Vagina (tissue), 2 donors: ENCODE data around the gene PHLDB1. TPM values are rescaled to one million over a fixed set of nuclear protein-coding genes. Genes with fewer than 3 reads are reported as not detected.
"Not testable (repeated sequence)": the region's sequence is repeated elsewhere in the genome, so short reads cannot be mapped to it uniquely, and the experiment has no call there.

ENCODE experiments used
- DNase-seq, 2 donors: peaks; one replicate each; pipeline ENCODE4 v3.0.0-alpha.2; 2017; ENCODE audit errors: extremely low spot score in 2 of 2
- H3K27ac ChIP-seq: fragments of 200-600 bp; sonication (generic); one replicate; pipeline ENCODE4 v1.5.1; 2019
- H3K27me3 ChIP-seq: fragments of 200-600 bp; sonication (generic); one replicate; pipeline ENCODE4 v1.5.1; 2019
- H3K36me3 ChIP-seq, 2 donors: fragments of 200-600 bp; sonication (generic); one replicate each; pipeline ENCODE4 v1.5.1; 2017 to 2019
- H3K4me1 ChIP-seq: fragments of 200-600 bp; sonication (generic); one replicate; pipeline ENCODE4 v1.5.1; 2019
- H3K4me3 ChIP-seq, 2 donors: fragments of 200-600 bp; sonication (generic); 1 replicate in 1 of 2; 2 replicates in 1 of 2; pipeline ENCODE4 v1.5.1; 2016 to 2019
- H3K9me3 ChIP-seq: fragments of 200-600 bp; sonication (generic); one replicate; pipeline ENCODE4 v1.5.1; 2019
- POLR2A ChIP-seq, 2 donors: fragments of 450-650 bp; IDR thresholded peaks; one replicate each; pipeline ENCODE4 v1.6.1; 2017; ENCODE audit warnings: antibody characterized with exemption in 2 of 2, mild to moderate bottlenecking in 2 of 2, moderate library complexity in 2 of 2
- POLR2AphosphoS5 ChIP-seq, 2 donors: sonication (generic); formaldehyde crosslinking; IDR thresholded peaks; one replicate each; pipeline ENCODE4 v1.9.0; 2017; ENCODE audit warnings: antibody characterized with exemption in 2 of 2, mild to moderate bottlenecking in 2 of 2, low read depth in 1 of 2; ENCODE audit not compliant: insufficient read depth in 1 of 2
- intact Hi-C: fragments of 100-400 bp; cut with DNase I; formaldehyde crosslinking; loops from one replicate; pipeline ENCODE4 v1.15.1; 2023
- total RNA-seq: library from RNA; depleted of rRNA; stranded (reverse); fragments of >200 nt; gene quantifications from one replicate; pipeline ENCODE4 v1.2.3, GENCODE V29; 2016
- TF ChIP-seq, protein P1 (sequence below), 3 experiments: fragments of 450-650 bp in 2 of 3; fragments of 200-600 bp in 1 of 3; sonication (generic) in 1 of 3; IDR thresholded peaks; one replicate each; pipeline ENCODE4 v1.5.1; 2017 to 2019; ENCODE audit warnings: antibody characterized with exemption in 3 of 3, mild to moderate bottlenecking in 2 of 3, moderate library complexity in 2 of 3

PHLDB1 gene
- total RNA-seq, 1 donor from 2014 or later: 119 TPM

DNA sequence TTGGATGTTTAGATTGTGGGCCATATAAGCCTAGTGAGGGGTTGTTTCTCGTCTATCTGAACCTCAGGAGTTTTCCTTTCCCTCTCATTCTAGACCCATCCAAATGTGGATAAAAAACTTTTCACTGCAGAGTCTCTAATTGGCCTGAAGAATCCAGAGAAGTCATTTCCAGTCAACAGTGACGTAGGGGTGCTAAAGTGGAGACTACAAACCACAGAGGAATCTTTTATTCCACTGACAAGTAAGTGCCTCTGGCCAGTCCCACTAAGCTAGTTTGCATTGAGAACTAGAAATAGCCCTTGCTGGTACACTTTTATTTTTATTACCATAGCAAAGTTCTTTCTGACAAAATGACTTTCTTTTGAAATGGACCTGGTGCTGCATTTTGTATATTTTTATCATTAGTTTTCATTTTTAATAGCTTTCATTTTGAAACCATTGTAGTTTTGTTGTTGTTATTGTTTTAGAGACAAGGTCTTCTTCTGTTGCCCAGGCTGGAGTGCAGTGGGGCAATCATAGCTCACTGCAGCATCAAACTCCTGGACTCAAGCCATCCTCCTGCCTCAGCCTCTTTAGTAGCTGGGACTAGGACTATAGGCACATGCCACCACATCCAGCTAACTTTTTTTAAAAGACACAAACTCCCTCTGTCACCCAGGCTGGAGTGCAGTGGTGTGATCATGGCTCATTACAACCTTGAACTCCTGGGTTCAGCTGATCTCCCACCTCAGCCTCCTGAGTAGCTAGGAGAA lies 14.6 kb upstream of the PHLDB1 start:
- Histone ChIP-seq H3K9me3 (no peaks in the 10 kb centered on the region), H3K4me3 (no peak overlapping the region), H3K27me3 (no peaks in the 10 kb centered on the region), H3K36me3 (peaks cover 6 to 86% of the 10 kb centered on the region in 2 donors), H3K4me1 (peaks cover 11% of the 10 kb centered on the region), H3K27ac (no peak overlapping the region)
- TF ChIP-seq POLR2A (IDR thresholded peaks at IDR 0.05) (no peak), POLR2AphosphoS5 (IDR thresholded peaks at IDR 0.05; ENCODE audit: insufficient read depth in 1 of 2, low read depth in 1 of 2) (no peak)
- TF ChIP-seq, protein P1, sequence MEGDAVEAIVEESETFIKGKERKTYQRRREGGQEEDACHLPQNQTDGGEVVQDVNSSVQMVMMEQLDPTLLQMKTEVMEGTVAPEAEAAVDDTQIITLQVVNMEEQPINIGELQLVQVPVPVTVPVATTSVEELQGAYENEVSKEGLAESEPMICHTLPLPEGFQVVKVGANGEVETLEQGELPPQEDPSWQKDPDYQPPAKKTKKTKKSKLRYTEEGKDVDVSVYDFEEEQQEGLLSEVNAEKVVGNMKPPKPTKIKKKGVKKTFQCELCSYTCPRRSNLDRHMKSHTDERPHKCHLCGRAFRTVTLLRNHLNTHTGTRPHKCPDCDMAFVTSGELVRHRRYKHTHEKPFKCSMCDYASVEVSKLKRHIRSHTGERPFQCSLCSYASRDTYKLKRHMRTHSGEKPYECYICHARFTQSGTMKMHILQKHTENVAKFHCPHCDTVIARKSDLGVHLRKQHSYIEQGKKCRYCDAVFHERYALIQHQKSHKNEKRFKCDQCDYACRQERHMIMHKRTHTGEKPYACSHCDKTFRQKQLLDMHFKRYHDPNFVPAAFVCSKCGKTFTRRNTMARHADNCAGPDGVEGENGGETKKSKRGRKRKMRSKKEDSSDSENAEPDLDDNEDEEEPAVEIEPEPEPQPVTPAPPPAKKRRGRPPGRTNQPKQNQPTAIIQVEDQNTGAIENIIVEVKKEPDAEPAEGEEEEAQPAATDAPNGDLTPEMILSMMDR (IDR thresholded peaks at IDR 0.05): no peak
- intact Hi-C loops: no loop called here
- DNase-seq: no peak

DNA sequence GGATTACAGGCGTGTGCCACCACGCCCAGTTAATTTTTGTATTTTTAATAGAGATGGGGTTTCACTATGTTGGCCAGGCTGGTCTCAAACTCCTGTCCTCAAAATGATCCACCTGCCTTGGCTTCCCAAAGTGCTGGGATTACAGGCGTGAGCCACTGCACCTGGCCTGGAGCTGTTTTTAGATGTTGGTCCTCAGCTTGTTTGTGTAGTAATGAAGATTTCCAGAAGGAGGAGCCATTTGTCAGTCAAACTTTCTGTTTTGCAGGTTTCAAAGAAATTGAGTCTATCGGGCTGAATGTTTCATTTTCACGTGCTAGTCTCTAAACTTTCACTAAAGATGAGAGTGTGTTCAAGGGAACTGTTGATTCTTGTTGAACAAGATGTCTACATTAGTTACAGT lies 12.4 kb upstream of the PHLDB1 start:
- TF ChIP-seq, protein P1 (IDR thresholded peaks at IDR 0.05): peak in 2 of 3 experiments; percentile 23 to 61
- peak in 1 of 2 donors; percentile 49 for TF ChIP-seq POLR2AphosphoS5 (IDR thresholded peaks at IDR 0.05; ENCODE audit: insufficient read depth in 1 of 2, low read depth in 1 of 2)

DNA sequence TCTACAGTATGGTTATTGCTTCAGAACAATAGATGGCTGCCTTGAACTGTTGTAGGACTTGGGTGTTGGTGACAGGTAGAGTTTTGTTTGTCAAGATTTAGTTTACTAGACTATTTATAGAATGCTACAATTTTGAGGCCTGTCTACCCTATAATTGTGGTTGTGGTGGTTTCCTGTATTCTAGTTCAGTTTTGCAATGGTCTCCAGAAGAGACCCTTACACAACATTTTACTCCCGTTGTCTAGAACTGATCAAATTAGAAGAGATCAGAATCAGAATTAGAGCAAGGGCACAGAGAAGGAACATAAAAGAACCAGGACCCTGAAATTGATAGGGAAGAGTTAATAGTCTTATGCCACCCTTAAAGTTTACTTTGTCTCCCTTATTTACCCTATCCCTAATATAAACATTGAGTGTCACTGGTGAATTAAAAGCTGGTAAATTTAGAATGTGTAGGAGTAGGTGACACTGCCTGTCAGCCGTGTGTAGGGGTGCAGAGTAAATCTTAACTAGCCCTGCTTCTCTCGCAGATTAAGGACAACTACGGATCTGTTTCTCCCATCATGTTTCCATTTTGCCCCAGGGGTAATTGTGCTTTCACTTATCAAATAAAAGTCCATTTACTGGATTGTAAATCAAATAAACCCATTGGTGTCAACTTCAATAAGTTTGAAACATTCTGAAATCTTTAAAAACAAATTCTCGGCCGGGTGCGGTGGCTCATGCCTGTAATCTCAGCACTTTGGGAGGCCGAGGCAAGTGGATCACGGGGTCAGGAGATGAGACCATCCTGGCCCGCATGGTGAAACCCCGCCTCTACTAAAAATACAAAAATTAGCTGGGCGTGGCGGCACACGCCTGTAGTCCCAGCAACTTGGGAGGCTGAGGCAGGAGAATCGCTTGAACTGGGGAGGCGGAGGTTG lies 10.9 kb upstream of the PHLDB1 start:
- TF ChIP-seq POLR2A (IDR thresholded peaks at IDR 0.05) (no peak), POLR2AphosphoS5 (IDR thresholded peaks at IDR 0.05; ENCODE audit: insufficient read depth in 1 of 2, low read depth in 1 of 2) (no peak)
- TF ChIP-seq, protein P1 (IDR thresholded peaks at IDR 0.05): no peak
- Histone ChIP-seq H3K36me3 (peaks cover 0 to 85% of the 10 kb centered on the region in 2 donors), H3K9me3 (no peaks in the 10 kb centered on the region), H3K4me1 (peaks cover 11% of the 10 kb centered on the region), H3K27ac (peak overlapping the region; percentile 53), H3K27me3 (no peaks in the 10 kb centered on the region), H3K4me3 (no peak overlapping the region)
- intact Hi-C loops: loop anchor here (5.0 kb wide), 1 partner anchor 61 kb away; no protein-coding TSS in a partner anchor
- no peak for DNase-seq

More for the DNA sequence above, 12.4 kb upstream of the PHLDB1 start:
- peaks cover 5 to 85% of the 10 kb centered on the region in 2 donors for H3K36me3 ChIP-seq
- intact Hi-C loops: loop anchor here (5.0 kb wide), 1 partner anchor 62 kb away; no protein-coding TSS in a partner anchor
- H3K27ac ChIP-seq: peak overlapping the region; percentile 53
- H3K4me3 ChIP-seq, H3K27me3 ChIP-seq, H3K9me3 ChIP-seq, DNase-seq: not testable (repeated sequence)
- H3K4me1 ChIP-seq: peaks cover 11% of the 10 kb centered on the region

DNA sequence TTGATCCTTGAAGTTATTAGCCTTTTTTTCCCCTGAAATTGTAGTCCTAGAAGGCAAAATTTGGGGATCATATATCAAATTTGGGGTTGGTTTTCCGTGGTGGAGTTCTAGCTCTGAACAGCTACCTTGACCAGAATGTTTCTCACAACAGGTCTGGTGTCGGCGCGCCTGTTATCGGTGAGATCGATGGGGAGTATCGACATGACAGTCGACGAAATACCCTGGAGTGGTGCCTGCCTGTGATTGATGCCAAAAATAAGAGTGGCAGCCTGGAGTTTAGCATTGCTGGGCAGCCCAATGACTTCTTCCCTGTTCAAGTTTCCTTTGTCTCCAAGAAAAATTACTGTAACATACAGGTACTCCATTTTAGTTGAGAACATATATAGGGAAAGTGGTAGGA lies 9.9 kb upstream of the PHLDB1 start:
- DNase-seq: no peak
- H3K36me3 ChIP-seq: peaks cover 0 to 80% of the 10 kb centered on the region in 2 donors
- intact Hi-C loops: loop anchor here (5.0 kb wide), 1 partner anchor 60 kb away; no protein-coding TSS in a partner anchor

More for the DNA sequence above, 9.9 kb upstream of the PHLDB1 start:
- no peak overlapping the region for H3K4me3 ChIP-seq
- TF ChIP-seq, protein P1 (IDR thresholded peaks at IDR 0.05): no peak
- TF ChIP-seq POLR2AphosphoS5 (IDR thresholded peaks at IDR 0.05; ENCODE audit: insufficient read depth in 1 of 2, low read depth in 1 of 2) (no peak), POLR2A (IDR thresholded peaks at IDR 0.05) (no peak)
- H3K9me3 ChIP-seq: no peaks in the 10 kb centered on the region
- H3K4me1 ChIP-seq: peaks cover 18% of the 10 kb centered on the region
- H3K27ac ChIP-seq: no peak overlapping the region
- no peaks in the 10 kb centered on the region for H3K27me3 ChIP-seq
